Stomach (tissue), 9 donors: ENCODE measurements around the gene P3H3. TPM values are rescaled to one million over a fixed set of nuclear protein-coding genes. Genes with fewer than 3 reads are reported as not detected.
A peak's percentile ranks its signal among the peaks of the same experiment; 100 is the strongest.

Experiments
- DNase-seq, 2 donors: peaks; one replicate each; pipeline versions ENCODE4 v3.0.0 to v3.0.0-alpha.2; 2013 to 2019
- H3K27ac ChIP-seq, 5 donors: fragments of 200-600 bp in 4 of 5; sonication (generic) in 4 of 5; one replicate each; pipeline ENCODE4 v1.5.1; 2013 to 2019; ENCODE audit warnings: mild to moderate bottlenecking in 1 of 5, moderate library complexity in 1 of 5
- H3K27me3 ChIP-seq, 3 donors: fragments of 200-600 bp; sonication (generic); one replicate each; pipeline ENCODE4 v1.5.1; 2017 to 2019; ENCODE audit warnings: mixed run types in 1 of 3
- H3K36me3 ChIP-seq, 4 donors: fragments of 200-600 bp; sonication (generic); 1 replicate in 3 of 4; 2 replicates in 1 of 4; pipeline ENCODE4 v1.5.1; 2016 to 2019
- H3K4me1 ChIP-seq, 4 donors: fragments of 200-600 bp; sonication (generic); one replicate each; pipeline ENCODE4 v1.5.1; 2016 to 2019
- H3K4me3 ChIP-seq, 4 donors: fragments of 200-600 bp; sonication (generic) in 3 of 4; one replicate each; pipeline ENCODE4 v1.5.1; 2016 to 2019; ENCODE audit warnings: mild to moderate bottlenecking in 1 of 4
- H3K9me3 ChIP-seq, 4 donors: fragments of 200-600 bp; sonication (generic); one replicate each; pipeline ENCODE4 v1.5.1; 2016 to 2019
- CTCF ChIP-seq, 7 experiments: fragments of 450-650 bp in 4 of 7; fragments of 200-600 bp in 3 of 7; sonication (generic) in 3 of 7; IDR thresholded peaks; one replicate each; pipeline ENCODE4 v1.5.1; 2016 to 2019; ENCODE audit warnings: antibody characterized with exemption in 7 of 7, control low read depth in 2 of 7, mild to moderate bottlenecking in 1 of 7
- EP300 ChIP-seq: sonication (generic); formaldehyde crosslinking; IDR thresholded peaks from one replicate; pipeline ENCODE4 v1.6.1; 2017; ENCODE audit warnings: antibody characterized with exemption
- POLR2A ChIP-seq, 4 donors: fragments of 450-650 bp; IDR thresholded peaks; one replicate each; pipeline ENCODE4 v1.6.1; 2016; ENCODE audit warnings: antibody characterized with exemption in 4 of 4, control low read depth in 2 of 4, mild to moderate bottlenecking in 1 of 4, moderate library complexity in 1 of 4
- POLR2AphosphoS5 ChIP-seq, 3 donors: sonication (generic); formaldehyde crosslinking; IDR thresholded peaks; one replicate each; pipeline ENCODE4 v1.6.1; 2016; ENCODE audit warnings: antibody characterized with exemption in 3 of 3
- WGBS, 5 donors: extraction: QIAGEN DNeasy Blood & Tissue Kit in 3 of 5; methylation state at CpG; one replicate each; pipeline versions ENCODE4 v1.1.5 to v1.1.7; 2013 to 2018; 5-methylcytosine and 5-hydroxymethylcytosine counted together
- intact Hi-C: fragments of 100-400 bp; cut with DNase I; formaldehyde crosslinking; loops from one replicate; pipeline ENCODE4 v1.15.1; 2023; ENCODE audit warnings: low total_unique reads
- polyA plus RNA-seq, 3 donors: library from polyadenylated mRNA; stranded (reverse); fragments of 200-250 nt; gene quantifications; one replicate each; pipeline ENCODE4 v1.2.3, GENCODE V29; 2013
- total RNA-seq, 5 donors: library from RNA; depleted of rRNA; stranded (reverse); fragments of >200 nt; gene quantifications; one replicate each; pipeline versions ENCODE4 v1.1.0 to v1.2.3, GENCODE V29; 2014 to 2016
- donor health status: healthy with polysubstance abuse.
- donor health status: Bipolar disorder and iron deficiency.
- donor health status: healthy.

Gene P3H3
- total and polyA plus RNA-seq, 8 donors: 7.0 to 41.1 (median 15.6) TPM

- TF ChIP-seq POLR2A (IDR thresholded peaks at IDR 0.05) (no peak), POLR2AphosphoS5 (IDR thresholded peaks at IDR 0.05) (no peak), EP300 (no peak), CTCF (IDR thresholded peaks at IDR 0.05) (no peak)
- H3K27me3 ChIP-seq: peaks cover 0 to 86% (median 38%) of the 10 kb centered on the region in 3 donors
- no peaks in the 10 kb centered on the region for H3K9me3 ChIP-seq
- no peak overlapping the region for H3K4me3 ChIP-seq
- peaks cover 28 to 54% (median 44%) of the 10 kb centered on the region in 4 donors for H3K4me1 ChIP-seq
- H3K27ac ChIP-seq: no peak overlapping the region
- intact Hi-C loops: loop anchor here (10.0 kb wide), 1 partner anchor 79 kb away; no protein-coding TSS in a partner anchor
- 62 to 74% (median 70%) methylated on average over 5 to 12 of the region's 12 CpGs for WGBS, 5 donors
- peak in 1 of 2 donors; percentile 23 for DNase-seq
- H3K36me3 ChIP-seq: no peaks in the 10 kb centered on the region
These were observed 4.8 kb upstream of the P3H3 start for GRCh38 chr12:6823182-6824084.

GRCh38 chr12:6824085-6824775 lies 4.0 kb upstream of the P3H3 start:
- WGBS, 5 donors: 81 to 86% (median 84%) methylated on average over 29 to 37 of the region's 37 CpGs
- peaks cover 0 to 94% (median 38%) of the 10 kb centered on the region in 3 donors for H3K27me3 ChIP-seq
- no peak for DNase-seq

GRCh38 chr12:6824901-6825381 lies 3.3 kb upstream of the P3H3 start:
- DNase-seq: no peak
- WGBS, 5 donors: 39 to 45% (median 44%) methylated on average over 11 to 12 of the region's 12 CpGs
- H3K4me3 ChIP-seq: peak overlapping the region in 1 of 4 donors; percentile 27

More at GRCh38 chr12:6824085-6824775, 4.0 kb upstream of the P3H3 start:
- peaks cover 28 to 61% (median 48%) of the 10 kb centered on the region in 4 donors for H3K4me1 ChIP-seq
- TF ChIP-seq CTCF (IDR thresholded peaks at IDR 0.05) (no peak), EP300 (no peak), POLR2A (IDR thresholded peaks at IDR 0.05) (no peak), POLR2AphosphoS5 (IDR thresholded peaks at IDR 0.05) (no peak)
- no peak overlapping the region for H3K4me3 ChIP-seq
- no peaks in the 10 kb centered on the region for H3K36me3 ChIP-seq
- no peak overlapping the region for H3K27ac ChIP-seq
- no peaks in the 10 kb centered on the region for H3K9me3 ChIP-seq
- intact Hi-C loops: loop anchor here (10.0 kb wide), 1 partner anchor 79 kb away; no protein-coding TSS in a partner anchor

GRCh38 chr12:6825398-6826124 lies 2.6 kb upstream of the P3H3 start:
- 8 to 12% (median 10%) methylated on average over 13 to 19 of the region's 19 CpGs for whole genome bisulfite sequencing, 5 donors
- Histone ChIP-seq H3K4me3 (peak overlapping the region in 1 of 4 donors; percentile 27), H3K27ac (peak overlapping the region in 1 of 5 donors; percentile 25), H3K4me1 (peaks cover 35 to 74% (median 55%) of the 10 kb centered on the region in 4 donors), H3K9me3 (no peaks in the 10 kb centered on the region), H3K36me3 (peaks cover 0 to 4% (median under 1%) of the 10 kb centered on the region in 4 donors), H3K27me3 (peaks cover 0 to 93% (median 38%) of the 10 kb centered on the region in 3 donors)
- peak in 5 of 7 experiments; percentile 85 to 92 (median 88) for TF ChIP-seq CTCF (IDR thresholded peaks at IDR 0.05)
- TF ChIP-seq POLR2A (IDR thresholded peaks at IDR 0.05): no peak
- peak in 1 of 3 donors; percentile 20 for TF ChIP-seq POLR2AphosphoS5 (IDR thresholded peaks at IDR 0.05)
- no peak for TF ChIP-seq EP300
- intact Hi-C loops: loop anchor here (10.0 kb wide), 1 partner anchor 81 kb away; no protein-coding TSS in a partner anchor
- DNase-seq: peak; percentile 87 to 94

More at GRCh38 chr12:6824901-6825381, 3.3 kb upstream of the P3H3 start:
- peaks cover 0 to 99% (median 38%) of the 10 kb centered on the region in 3 donors for H3K27me3 ChIP-seq
- peak overlapping the region in 1 of 5 donors; percentile 25 for H3K27ac ChIP-seq
- intact Hi-C loops: loop anchor here (10.0 kb wide), 1 partner anchor 80 kb away; no protein-coding TSS in a partner anchor
- H3K9me3 ChIP-seq: no peaks in the 10 kb centered on the region
- TF ChIP-seq POLR2A (IDR thresholded peaks at IDR 0.05): no peak
- peaks cover 35 to 68% (median 55%) of the 10 kb centered on the region in 4 donors for H3K4me1 ChIP-seq
- H3K36me3 ChIP-seq: no peaks in the 10 kb centered on the region
